ENCODE results near the gene KMT2B. TPM values are rescaled to one million over a fixed set of nuclear protein-coding genes. Genes with fewer than 3 reads are reported as not detected.

Gene KMT2B
- polyA plus RNA-seq, 2 of the 4 experiments (the other 2 are of a cell fraction), result 17.8 to 39.4 TPM

GRCh38 chr19:35764432-35765315 is 46.9 kb downstream of the KMT2B start:
- ATAC-seq (no peak), DNase-seq (ENCODE audit: low read depth in 1 of 2, low spot score in 1 of 2) (no peak), FAIRE-seq (no peak)
- no peak for TF ChIP-seq CHD4 (IDR thresholded peaks at IDR 0.05; ENCODE audit: borderline replicate concordance)
- no peak for TF ChIP-seq RNF2 (IDR thresholded peaks at IDR 0.05; ENCODE audit: borderline replicate concordance, low read depth)
- no peak for TF ChIP-seq RFX5 (IDR thresholded peaks at IDR 0.05)
- TF ChIP-seq FOXS1 (CRISPR knock-in tag; IDR thresholded peaks at IDR 0.05), result no peak
- TF ChIP-seq ESRRA (IDR thresholded peaks at IDR 0.05; ENCODE audit: borderline replicate concordance, low read length), result no peak
- no peak for TF ChIP-seq EP300 (IDR thresholded peaks at IDR 0.05)
- TF ChIP-seq KDM5A (IDR thresholded peaks at IDR 0.05), result no peak
- no peak for TF ChIP-seq POLR2A (IDR thresholded peaks at IDR 0.05; ENCODE audit: low read length)
- no peak for TF ChIP-seq HMGXB4 (CRISPR knock-in tag; IDR thresholded peaks at IDR 0.05; ENCODE audit: borderline replicate concordance)
- CTCF ChIA-PET, result interaction anchor here (0.6 to 1.9 kb wide), 8 partner anchors 12 to 630 kb away, joined by 3 to 6 read pairs (median 3); partner anchors contain the start of genes LGI4 and LIN37
- Histone ChIP-seq H3K4me3 (no peak overlapping the region), H3K27ac (no peak overlapping the region), H3K4me1 (peaks cover 13% of the 10 kb centered on the region; the same call in 2 of the 3 replicates), H3K4me2 (no peak overlapping the region), H3K9me3 (no peaks in the 10 kb centered on the region)
- 93% methylated on average over 17 of the region's 17 CpGs for WGBS (ENCODE audit: missing lambda C conversion rate)
- POLR2A ChIA-PET, result interaction anchor here (0.9 to 1.0 kb wide), 2 partner anchors 16 to 19 kb away, joined by 5 read pairs; partner anchors contain the start of genes LIN37, PSENEN and U2AF1L4

- Histone ChIP-seq H3K9me3 (no peaks in the 10 kb centered on the region), H3K4me3 (no peak overlapping the region), H3K27ac (no peak overlapping the region), H3K4me2 (no peak overlapping the region), H3K4me1 (peaks cover 7% of the 10 kb centered on the region; the same call in 2 of the 3 replicates)
- CTCF ChIA-PET, result interaction anchor here (0.6 to 1.9 kb wide), 8 partner anchors 10 to 211 kb away, joined by 3 to 7 read pairs (median 4); partner anchors contain the start of genes PSENEN and U2AF1L4
- POLR2A ChIA-PET, result no interaction called here
- DNase-seq (ENCODE audit: low read depth in 1 of 2, low spot score in 1 of 2) (no peak), FAIRE-seq (no peak), ATAC-seq (peak; percentile 33 to 40; a peak in 4 of 6 replicates)
- TF ChIP-seq MYC (IDR thresholded peaks at IDR 0.05; ENCODE audit: borderline replicate concordance, low read length) (no peak), MAZ (IDR thresholded peaks at IDR 0.05; ENCODE audit: borderline replicate concordance, low read depth, low read length) (no peak), KDM1A (IDR thresholded peaks at IDR 0.05; ENCODE audit: low read depth) (no peak), FOSB (CRISPR knock-in tag; IDR thresholded peaks at IDR 0.05) (no peak), BHLHE40 (IDR thresholded peaks at IDR 0.05; ENCODE audit: low read depth, low read length) (no peak)
- 89% methylated on average over 11 of the region's 11 CpGs for WGBS (ENCODE audit: missing lambda C conversion rate)
These were observed 48.8 kb downstream of the KMT2B start for GRCh38 chr19:35766571-35767104.

GRCh38 chr19:35767288-35768081 is 49.7 kb downstream of the KMT2B start:
- CTCF ChIA-PET, result interaction anchor here (0.8 to 2.0 kb wide), 8 partner anchors 22 to 212 kb away, joined by 3 to 7 read pairs (median 5); partner anchors contain the start of genes PSENEN and U2AF1L4
- ATAC-seq (peak; percentile 5 to 14; a peak in 4 of 6 replicates), DNase-seq (ENCODE audit: low read depth in 1 of 2, low spot score in 1 of 2) (no peak), FAIRE-seq (no peak)
- TF ChIP-seq NFE2L2 (conservative IDR thresholded peaks at IDR 0.05; ENCODE audit: low read length) (0 out of 2 replicates have a peak, but pooled peaks have one; percentile 5), TFCP2L1 (CRISPR knock-in tag; IDR thresholded peaks at IDR 0.05) (no peak)
- Histone ChIP-seq H3K4me3 (no peak overlapping the region), H3K27ac (no peak overlapping the region), H3K9me3 (no peaks in the 10 kb centered on the region), H3K4me2 (no peak overlapping the region), H3K4me1 (peaks cover 7% of the 10 kb centered on the region; the same call in 2 of the 3 replicates)
- POLR2A ChIA-PET, result no interaction called here
- 89% methylated on average over 28 of the region's 34 CpGs for WGBS (ENCODE audit: missing lambda C conversion rate)

Measured in A549 (cell line).